SJSA1 (cell line): ENCODE results near the gene AUNIP. TPM values are rescaled to one million over a fixed set of nuclear protein-coding genes. Genes with fewer than 3 reads are reported as not detected.

ENCODE experiments used
- DNase-seq, 2 experiments: peaks; one replicate each; pipeline ENCODE4 v3.0.0-alpha.2; 2015 to 2020; ENCODE audit warnings: low spot score in 2 of 2, low read depth in 1 of 2
- H3K27ac ChIP-seq: fragments of 250-450 bp; sonication (Bioruptor Pico); 2 replicates; pipeline ENCODE4 v1.5.1; 2020; ENCODE audit warnings: mild to moderate bottlenecking, moderate library complexity
- H3K27me3 ChIP-seq: fragments of 250-450 bp; sonication (Bioruptor Pico); replicated peaks from 2 replicates; pipeline ENCODE4 v1.5.1; 2020; ENCODE audit warnings: mild to moderate bottlenecking, moderate library complexity
- H3K36me3 ChIP-seq: fragments of 250-450 bp; sonication (Bioruptor Pico); 2 replicates; pipeline ENCODE4 v1.5.1; 2020; ENCODE audit warnings: mild to moderate bottlenecking
- H3K4me1 ChIP-seq: fragments of 250-450 bp; sonication (Bioruptor Pico); replicated peaks from 2 replicates; pipeline ENCODE4 v1.6.1; 2021; ENCODE audit warnings: mild to moderate bottlenecking
- H3K4me3 ChIP-seq: fragments of 250-450 bp; sonication (Bioruptor Pico); 2 replicates; pipeline ENCODE4 v1.5.1; 2020; ENCODE audit warnings: mild to moderate bottlenecking
- H3K9me3 ChIP-seq: fragments of 250-450 bp; sonication (Bioruptor Pico); replicated peaks from 2 replicates; pipeline ENCODE4 v1.5.1; 2020; ENCODE audit warnings: mild to moderate bottlenecking
- total RNA-seq: library from RNA; depleted of rRNA; stranded (reverse); fragments of >200 nt; shearing (Covaris generic); gene quantifications from 2 replicates; pipeline ENCODE4 v1.2.3, GENCODE V29; 2014; rRNA removed

AUNIP gene
- 5.9 and 9.5 TPM in 2 replicates for total RNA-seq

- Histone ChIP-seq H3K4me3 (peak within 1 kb of the TSS; percentile 48), H3K9me3 (no peaks in the 10 kb centered on the region), H3K36me3 (no peaks in the 10 kb centered on the region; the same call in 1 of the 2 replicates), H3K27ac (peak within 1 kb of the TSS; percentile 47), H3K4me1 (peaks cover 10% of the 10 kb centered on the region), H3K27me3 (no peaks in the 10 kb centered on the region)
- peak; percentile 86 to 89 for DNase-seq
These were observed at the start of gene AUNIP for GRCh38 chr1:25858906-25859789. Gene AUNIP (minus strand): TSS chr1:25859457. CDS start chr1:25859357, 100 bp downstream.

GRCh38 chr1:25909040-25909439 is 49.8 kb upstream of the AUNIP start:
- H3K27me3 ChIP-seq, result no peaks in the 10 kb centered on the region
- DNase-seq, result no peak

GRCh38 chr1:25908161-25908560 is 48.9 kb upstream of the AUNIP start:
- DNase-seq, result no peak
- H3K4me1 ChIP-seq, result peaks cover 21% of the 10 kb centered on the region
- no peak overlapping the region for H3K4me3 ChIP-seq
- H3K27ac ChIP-seq, result no peak overlapping the region
- no peaks in the 10 kb centered on the region for H3K9me3 ChIP-seq
- H3K27me3 ChIP-seq, result no peaks in the 10 kb centered on the region
- peaks cover 26% of the 10 kb centered on the region for H3K36me3 ChIP-seq

More at GRCh38 chr1:25909040-25909439, 49.8 kb upstream of the AUNIP start:
- no peak overlapping the region for H3K27ac ChIP-seq
- peaks cover 14% of the 10 kb centered on the region for H3K4me1 ChIP-seq
- no peak overlapping the region for H3K4me3 ChIP-seq
- H3K36me3 ChIP-seq, result peaks cover 18% of the 10 kb centered on the region
- H3K9me3 ChIP-seq, result no peaks in the 10 kb centered on the region

- Histone ChIP-seq H3K36me3 (peaks cover 32% of the 10 kb centered on the region), H3K4me3 (no peak overlapping the region), H3K27ac (no peak overlapping the region), H3K9me3 (no peaks in the 10 kb centered on the region), H3K27me3 (no peaks in the 10 kb centered on the region), H3K4me1 (peaks cover 22% of the 10 kb centered on the region)
- no peak for DNase-seq
These were observed 48.3 kb upstream of the AUNIP start for GRCh38 chr1:25907601-25908000.

GRCh38 chr1:25906644-25907300 is 47.5 kb upstream of the AUNIP start:
- Histone ChIP-seq H3K4me1 (peaks cover 15% of the 10 kb centered on the region), H3K36me3 (peaks cover 40% of the 10 kb centered on the region), H3K27ac (no peak overlapping the region), H3K9me3 (no peaks in the 10 kb centered on the region), H3K4me3 (peak overlapping the region; percentile 91), H3K27me3 (no peaks in the 10 kb centered on the region)
- no peak for DNase-seq

- Histone ChIP-seq H3K4me3 (peak within 1 kb of the TSS; percentile 91), H3K9me3 (no peaks in the 10 kb centered on the region), H3K27me3 (no peaks in the 10 kb centered on the region), H3K4me1 (peaks cover 15% of the 10 kb centered on the region), H3K36me3 (peaks cover 48% of the 10 kb centered on the region), H3K27ac (peak within 1 kb of the TSS; percentile 94)
- peak; percentile 77 to 94 for DNase-seq
These were observed 46.7 kb upstream of the AUNIP start, which contains the start of gene STMN1 for GRCh38 chr1:25905680-25906643. Gene STMN1 (minus strand): TSS chr1:25906419. CDS start chr1:25904676, 1,743 bp downstream.

GRCh38 chr1:25904943-25905679 is 45.9 kb upstream of the AUNIP start:
- peak; percentile 84 to 98 for DNase-seq
- Histone ChIP-seq H3K4me3 (peak overlapping the region; percentile 91), H3K36me3 (peaks cover 57% of the 10 kb centered on the region), H3K9me3 (no peaks in the 10 kb centered on the region), H3K27ac (peak overlapping the region; percentile 94), H3K27me3 (no peaks in the 10 kb centered on the region), H3K4me1 (peaks cover 15% of the 10 kb centered on the region)

- H3K9me3 ChIP-seq, result no peaks in the 10 kb centered on the region
- H3K27me3 ChIP-seq, result no peaks in the 10 kb centered on the region
- no peak overlapping the region for H3K27ac ChIP-seq
- peaks cover 68% of the 10 kb centered on the region for H3K36me3 ChIP-seq
- H3K4me3 ChIP-seq, result peak overlapping the region; percentile 91
- H3K4me1 ChIP-seq, result peaks cover 15% of the 10 kb centered on the region
- DNase-seq, result no peak
These were observed 44.7 kb upstream of the AUNIP start for GRCh38 chr1:25903986-25904385.

- Histone ChIP-seq H3K4me1 (peaks cover 15% of the 10 kb centered on the region), H3K27ac (no peak overlapping the region), H3K27me3 (no peaks in the 10 kb centered on the region), H3K9me3 (no peaks in the 10 kb centered on the region), H3K4me3 (no peak overlapping the region), H3K36me3 (peaks cover 83% of the 10 kb centered on the region)
- no peak for DNase-seq
These were observed 43.2 kb upstream of the AUNIP start for GRCh38 chr1:25902462-25902861.

- Histone ChIP-seq H3K4me3 (no peak overlapping the region), H3K36me3 (peaks cover 94% of the 10 kb centered on the region), H3K27me3 (no peaks in the 10 kb centered on the region), H3K27ac (no peak overlapping the region), H3K9me3 (no peaks in the 10 kb centered on the region), H3K4me1 (peaks cover 18% of the 10 kb centered on the region)
- no peak for DNase-seq
These were observed 41.0 kb upstream of the AUNIP start for GRCh38 chr1:25900219-25900618.

GRCh38 chr1:25899792-25900191 is 40.5 kb upstream of the AUNIP start:
- no peak for DNase-seq
- peaks cover 89% of the 10 kb centered on the region for H3K36me3 ChIP-seq
- no peaks in the 10 kb centered on the region for H3K27me3 ChIP-seq
- peaks cover 18% of the 10 kb centered on the region for H3K4me1 ChIP-seq
- no peaks in the 10 kb centered on the region for H3K9me3 ChIP-seq
- H3K27ac ChIP-seq, result no peak overlapping the region
- H3K4me3 ChIP-seq, result no peak overlapping the region

GRCh38 chr1:25898223-25899015 is 39.2 kb upstream of the AUNIP start:
- H3K27ac ChIP-seq, result no peak overlapping the region
- peaks cover 15% of the 10 kb centered on the region for H3K4me1 ChIP-seq
- no peak overlapping the region for H3K4me3 ChIP-seq
- no peaks in the 10 kb centered on the region for H3K9me3 ChIP-seq
- H3K36me3 ChIP-seq, result peaks cover 88% of the 10 kb centered on the region
- H3K27me3 ChIP-seq, result no peaks in the 10 kb centered on the region
- DNase-seq, result no peak
